Endothelial cell of umbilical vein (primary cell): Measurements from ENCODE around the gene LEO1. TPM values are rescaled to one million over a fixed set of nuclear protein-coding genes. Genes with fewer than 3 reads are reported as not detected.
"Not testable (repeated sequence)": the region's sequence is repeated elsewhere in the genome, so short reads cannot be mapped to it uniquely, and the experiment has no call there.

ENCODE experiments used
- BruUV-seq: library from RNA; stranded (reverse); fragments of 400-500 nt; replicated peaks from 2 replicates; lab custom pipeline; 2021; lab: Mats Ljungman, UMichigan
- CTCF ChIA-PET: fragments of 300-600, 350-600 bp; sonication (Branson Sonifier 250); formaldehyde crosslinking; loops from one replicate; lab custom pipeline; 2021; ENCODE audit warnings: antibody characterized with exemption, inconsistent platforms; lab: Charles Lee
- POLR2A ChIA-PET: fragments of 300-600, 350-600 bp; sonication (Branson Sonifier 250); formaldehyde crosslinking; loops from one replicate; lab custom pipeline; 2021; ENCODE audit warnings: antibody characterized with exemption, inconsistent platforms; lab: Charles Lee
- DNase-seq: peaks from one replicate; pipeline ENCODE4 v3.0.0-alpha.2; 2011; ENCODE audit warnings: low read depth, low spot score
- FAIRE-seq: peaks from 2 replicates; lab custom pipeline; 2011; peaks lifted over from hg19 to GRCh38; lab: Jason Lieb, UNC
- H2AFZ ChIP-seq: 2 replicates; pipeline ENCODE4 v1.6.0; 2012; ENCODE audit warnings: low read depth, low read length, control low read depth, inconsistent platforms
- H3K27ac ChIP-seq: 2 replicates; pipeline ENCODE4 v1.5.1; 2011; ENCODE audit warnings: low read depth, mild to moderate bottlenecking, control low read depth, low read length, moderate library complexity; ENCODE audit not compliant: insufficient read depth
- H3K27me3 ChIP-seq, 2 experiments: 2 replicates each; pipeline versions ENCODE4 v1.6.0 to v1.6.1; 2011; ENCODE audit warnings: low read length in 2 of 2, mixed read lengths in 1 of 2; ENCODE audit not compliant: control insufficient read depth in 2 of 2, insufficient read depth in 2 of 2
- H3K36me3 ChIP-seq, 2 experiments: 2 replicates in 1 of 2; 3 replicates in 1 of 2; pipeline ENCODE4 v1.5.1; 2011; ENCODE audit warnings: low read length in 2 of 2, mild to moderate bottlenecking in 1 of 2, moderate library complexity in 1 of 2; ENCODE audit not compliant: control insufficient read depth in 2 of 2, insufficient read depth in 2 of 2; ENCODE audit errors: extremely low read depth in 1 of 2
- H3K4me1 ChIP-seq: 3 replicates; pipeline ENCODE4 v1.5.1; 2011; ENCODE audit warnings: mild to moderate bottlenecking, low read length; ENCODE audit not compliant: control insufficient read depth, insufficient read depth; ENCODE audit errors: extremely low read depth
- H3K4me2 ChIP-seq: 2 replicates; pipeline ENCODE4 v1.6.1; 2011; ENCODE audit warnings: low read length, control low read depth, mixed read lengths; ENCODE audit not compliant: insufficient read depth
- H3K4me3 ChIP-seq, 3 experiments: fragments of 200-600 bp in 1 of 3; sonication (generic), shearing (Covaris generic) in 1 of 3; replicated peaks in 1 of 3; 2 replicates each; pipeline ENCODE4 v1.5.1; 2011 to 2016; ENCODE audit warnings: control low read depth in 3 of 3, low read length in 3 of 3, mild to moderate bottlenecking in 2 of 3, inconsistent platforms in 1 of 3, low read depth in 1 of 3, moderate library complexity in 1 of 3; ENCODE audit not compliant: insufficient read depth in 1 of 3
- H3K79me2 ChIP-seq: 2 replicates; pipeline ENCODE4 v1.6.0; 2012; ENCODE audit warnings: low read length, inconsistent platforms; ENCODE audit not compliant: control insufficient read depth, insufficient read depth
- H3K9ac ChIP-seq: replicated peaks from 2 replicates; pipeline ENCODE3; 2011; ENCODE audit warnings: low read length, control low read depth; ENCODE audit not compliant: insufficient read depth; ENCODE audit errors: extremely low read depth
- H3K9me1 ChIP-seq: replicated peaks from 3 replicates; pipeline ENCODE4 v1.6.0; 2011; ENCODE audit warnings: mild to moderate bottlenecking, low read length; ENCODE audit not compliant: control insufficient read depth, insufficient read depth; ENCODE audit errors: extremely low read depth
- H3K9me3 ChIP-seq: replicated peaks from 2 replicates; pipeline ENCODE4 v1.5.1; 2012; ENCODE audit warnings: low read length, inconsistent platforms; ENCODE audit not compliant: control insufficient read depth, insufficient read depth
- H4K20me1 ChIP-seq: replicated peaks from 2 replicates; pipeline ENCODE3; 2011; ENCODE audit warnings: mild to moderate bottlenecking, low read length; ENCODE audit not compliant: control insufficient read depth, insufficient read depth; ENCODE audit errors: extremely low read depth
- EZH2 ChIP-seq: IDR thresholded peaks from 2 replicates; pipeline ENCODE4 v1.6.1; 2012; ENCODE audit warnings: borderline replicate concordance, low read depth, mild to moderate bottlenecking, moderate library complexity, low read length, inconsistent platforms; ENCODE audit not compliant: severe bottlenecking
- FOS ChIP-seq: IDR thresholded peaks from 2 replicates; pipeline ENCODE4 v1.6.1; 2011; ENCODE audit warnings: mild to moderate bottlenecking, low read length, moderate library complexity, borderline replicate concordance; ENCODE audit not compliant: insufficient read depth
- GATA2 ChIP-seq: IDR thresholded peaks from 2 replicates; pipeline ENCODE4 v1.7.0; 2011; ENCODE audit warnings: low read depth, mild to moderate bottlenecking, moderate library complexity, mixed read lengths, low read length; ENCODE audit not compliant: insufficient read length, insufficient read depth
- JUN ChIP-seq: IDR thresholded peaks from 2 replicates; pipeline ENCODE4 v1.6.1; 2011; ENCODE audit warnings: borderline replicate concordance, low read depth; ENCODE audit not compliant: insufficient read length, insufficient read depth
- MYC ChIP-seq: IDR thresholded peaks from one replicate; pipeline ENCODE4 v1.6.1; 2011; ENCODE audit warnings: mild to moderate bottlenecking, low read depth, low read length
- POLR2A ChIP-seq: IDR thresholded peaks from 2 replicates; pipeline ENCODE4 v1.6.1; 2012; ENCODE audit warnings: low read depth, mild to moderate bottlenecking, control low read depth, low read length
- POLR2AphosphoS5 ChIP-seq: IDR thresholded peaks from 2 replicates; pipeline ENCODE4 v1.6.1; 2012; ENCODE audit warnings: low read depth, mild to moderate bottlenecking, control low read depth, low read length, moderate library complexity; ENCODE audit not compliant: insufficient read depth
- dilution Hi-C: fragments of 300-500 bp; cut with MboI; formaldehyde crosslinking; loops from one replicate; pipeline ENCODE4 v1.15.0; 2019; ENCODE audit warnings: low sequenced_read_pairs; ENCODE audit not compliant: extremely low pct_ligation_motif_present
- intact Hi-C: fragments of 100-400 bp; cut with micrococcal nuclease; formaldehyde crosslinking; loops from one replicate; pipeline ENCODE4 v1.10.0; 2022
- polyA plus RNA-seq, 4 experiments: library from polyadenylated mRNA; depleted of rRNA in 3 of 4; stranded (reverse) in 3 of 4; unstranded in 1 of 4; fragments of >200 nt; gene quantifications; 2 replicates each; pipeline versions ENCODE4 v1.2.1 to v1.2.3, GENCODE V29; 2011 to 2012; ENCODE audit warnings: missing spikeins in 1 of 4
- total RNA-seq: library from RNA; stranded (reverse); gene quantifications from 2 replicates; pipeline ENCODE4 v1.2.3, GENCODE V29; 2021
- TF ChIP-seq, protein P1 (sequence below): IDR thresholded peaks from 2 replicates; pipeline ENCODE4 v1.6.1; 2011; ENCODE audit not compliant: insufficient read depth, insufficient read length
- TF ChIP-seq, protein P2 (sequence below), 2 donors: IDR thresholded peaks; 1 replicate in 1 of 2; 2 replicates in 1 of 2; pipeline ENCODE4 v1.5.1; 2011; ENCODE audit warnings: low read length in 2 of 2, mild to moderate bottlenecking in 2 of 2, moderate library complexity in 2 of 2, control low read depth in 1 of 2, inconsistent platforms in 1 of 2, low read depth in 1 of 2; ENCODE audit not compliant: insufficient read depth in 1 of 2; ENCODE audit errors: extremely low read depth in 1 of 2

The LEO1 gene
- total and polyA plus RNA-seq, 2 donors (not counting 3 experiments of a cell fraction or from before 2014, with no cell fraction given): 1.3 to 28.0 TPM

DNA sequence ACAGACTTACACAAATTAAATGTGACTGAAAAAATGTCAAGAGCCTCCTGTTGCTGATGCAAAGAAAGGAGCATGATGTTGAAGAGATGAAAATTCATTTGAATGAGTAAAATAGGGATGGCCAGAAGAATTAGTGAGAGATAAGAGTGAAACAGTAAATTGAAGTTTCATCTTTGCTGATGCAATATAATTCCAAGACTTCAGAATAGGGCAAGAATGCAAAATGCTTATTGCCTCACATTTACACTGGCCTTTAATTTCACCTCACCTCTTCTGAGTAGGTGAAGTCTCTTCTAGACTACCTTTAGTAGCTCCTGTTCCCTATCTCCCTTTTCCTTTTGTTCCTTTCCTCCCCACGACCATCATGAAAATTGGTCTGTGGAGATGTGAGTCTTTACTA lies 32.1 kb upstream of the LEO1 start:
- H3K27me3 ChIP-seq: no peaks in the 10 kb centered on the region
- no peak for TF ChIP-seq JUN
- no peak for TF ChIP-seq EZH2
- no peak for TF ChIP-seq FOS
- TF ChIP-seq, protein P1, sequence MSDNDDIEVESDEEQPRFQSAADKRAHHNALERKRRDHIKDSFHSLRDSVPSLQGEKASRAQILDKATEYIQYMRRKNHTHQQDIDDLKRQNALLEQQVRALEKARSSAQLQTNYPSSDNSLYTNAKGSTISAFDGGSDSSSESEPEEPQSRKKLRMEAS: no peak
- TF ChIP-seq, protein P2, sequence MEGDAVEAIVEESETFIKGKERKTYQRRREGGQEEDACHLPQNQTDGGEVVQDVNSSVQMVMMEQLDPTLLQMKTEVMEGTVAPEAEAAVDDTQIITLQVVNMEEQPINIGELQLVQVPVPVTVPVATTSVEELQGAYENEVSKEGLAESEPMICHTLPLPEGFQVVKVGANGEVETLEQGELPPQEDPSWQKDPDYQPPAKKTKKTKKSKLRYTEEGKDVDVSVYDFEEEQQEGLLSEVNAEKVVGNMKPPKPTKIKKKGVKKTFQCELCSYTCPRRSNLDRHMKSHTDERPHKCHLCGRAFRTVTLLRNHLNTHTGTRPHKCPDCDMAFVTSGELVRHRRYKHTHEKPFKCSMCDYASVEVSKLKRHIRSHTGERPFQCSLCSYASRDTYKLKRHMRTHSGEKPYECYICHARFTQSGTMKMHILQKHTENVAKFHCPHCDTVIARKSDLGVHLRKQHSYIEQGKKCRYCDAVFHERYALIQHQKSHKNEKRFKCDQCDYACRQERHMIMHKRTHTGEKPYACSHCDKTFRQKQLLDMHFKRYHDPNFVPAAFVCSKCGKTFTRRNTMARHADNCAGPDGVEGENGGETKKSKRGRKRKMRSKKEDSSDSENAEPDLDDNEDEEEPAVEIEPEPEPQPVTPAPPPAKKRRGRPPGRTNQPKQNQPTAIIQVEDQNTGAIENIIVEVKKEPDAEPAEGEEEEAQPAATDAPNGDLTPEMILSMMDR (IDR thresholded peaks at IDR 0.05; ENCODE audit: extremely low read depth in 1 of 2, insufficient read depth in 1 of 2, low read depth in 1 of 2, low read length in 2 of 2): no peak
- no peak for TF ChIP-seq POLR2AphosphoS5
- no peak for TF ChIP-seq MYC
- no peak for TF ChIP-seq GATA2
- TF ChIP-seq POLR2A: no peak
- H3K9me1 ChIP-seq: no peaks in the 10 kb centered on the region
- H3K27ac ChIP-seq: no peak overlapping the region
- no TSS peak for BruUV-seq
- dilution Hi-C loops: no loop called here
- H3K4me2 ChIP-seq: no peak overlapping the region
- no peak overlapping the region for H2AFZ ChIP-seq
- ChIA-PET CTCF (interaction anchor here (1.0 kb wide), 1 partner anchor 75 kb away, joined by 4 read pairs; no protein-coding TSS in a partner anchor), POLR2A (no interaction called here)
- FAIRE-seq: no peak
- no peak overlapping the region for H3K9ac ChIP-seq
- DNase-seq: no peak
- H3K79me2 ChIP-seq: no peaks in the 10 kb centered on the region
- H3K4me1 ChIP-seq: peaks cover 39% of the 10 kb centered on the region
- H3K4me3 ChIP-seq: no peak overlapping the region
- no peaks in the 10 kb centered on the region for H4K20me1 ChIP-seq
- intact Hi-C loops: no loop called here
- H3K36me3 ChIP-seq: no peaks in the 10 kb centered on the region
- no peaks in the 10 kb centered on the region for H3K9me3 ChIP-seq

DNA sequence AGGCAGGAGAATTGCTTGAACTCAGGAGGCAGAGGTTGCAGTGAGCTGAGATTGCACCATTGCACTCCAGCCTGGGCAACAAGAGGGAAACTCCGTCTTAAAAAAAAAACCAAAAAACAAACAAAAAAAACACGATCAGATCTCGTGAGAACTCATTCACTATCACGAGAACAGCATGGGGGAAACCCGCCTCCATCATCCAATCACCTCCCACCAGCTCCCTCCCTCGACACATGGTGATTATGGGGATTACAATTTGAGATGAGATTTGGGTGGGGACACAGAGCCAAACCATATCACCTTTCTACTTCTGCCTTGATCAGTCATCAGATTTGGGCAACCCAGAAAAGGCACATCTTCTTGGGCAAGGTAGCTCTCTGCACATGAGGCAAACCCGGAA lies 31.5 kb upstream of the LEO1 start:
- H3K4me3 ChIP-seq, H3K9ac ChIP-seq, H4K20me1 ChIP-seq, H2AFZ ChIP-seq, FAIRE-seq, H3K27ac ChIP-seq, intact Hi-C loops, H3K9me3 ChIP-seq, H3K79me2 ChIP-seq, DNase-seq, H3K36me3 ChIP-seq, H3K9me1 ChIP-seq, H3K4me2 ChIP-seq, H3K27me3 ChIP-seq, BruUV-seq, dilution Hi-C loops, POLR2A ChIA-PET: not testable (repeated sequence)
- peaks cover 33% of the 10 kb centered on the region for H3K4me1 ChIP-seq
- CTCF ChIA-PET: interaction anchor here (1.0 kb wide), 1 partner anchor 76 kb away, joined by 4 read pairs; no protein-coding TSS in a partner anchor
